ENCODE results near the gene RNF26. TPM values are rescaled to one million over a fixed set of nuclear protein-coding genes. Genes with fewer than 3 reads are reported as not detected.

RNF26 gene
- total and polyA plus RNA-seq, 10 of the 15 experiments (the other 5 are each of a cell fraction or from before 2014, with no cell fraction given): 2.8 to 54.5 (median 17.7) TPM

- no peak for TF ChIP-seq CEBPB (IDR thresholded peaks at IDR 0.05; ENCODE audit: borderline replicate concordance in 1 of 2, low read depth in 2 of 2, low read length in 2 of 2)
- TF ChIP-seq SP1 (IDR thresholded peaks at IDR 0.05; ENCODE audit: low read depth, low read length): no peak
- TF ChIP-seq NFIC (IDR thresholded peaks at IDR 0.05; ENCODE audit: low read depth, low read length): no peak; the same call in 1 of the 2 replicates
- no peak for TF ChIP-seq TAF1 (IDR thresholded peaks at IDR 0.05; ENCODE audit: borderline replicate concordance, low read depth, low read length)
- no peak for TF ChIP-seq PAX8 (IDR thresholded peaks at IDR 0.05)
- no peak for TF ChIP-seq BCL11A (IDR thresholded peaks at IDR 0.05; ENCODE audit: low read depth, low read length)
- TF ChIP-seq, protein P1, sequence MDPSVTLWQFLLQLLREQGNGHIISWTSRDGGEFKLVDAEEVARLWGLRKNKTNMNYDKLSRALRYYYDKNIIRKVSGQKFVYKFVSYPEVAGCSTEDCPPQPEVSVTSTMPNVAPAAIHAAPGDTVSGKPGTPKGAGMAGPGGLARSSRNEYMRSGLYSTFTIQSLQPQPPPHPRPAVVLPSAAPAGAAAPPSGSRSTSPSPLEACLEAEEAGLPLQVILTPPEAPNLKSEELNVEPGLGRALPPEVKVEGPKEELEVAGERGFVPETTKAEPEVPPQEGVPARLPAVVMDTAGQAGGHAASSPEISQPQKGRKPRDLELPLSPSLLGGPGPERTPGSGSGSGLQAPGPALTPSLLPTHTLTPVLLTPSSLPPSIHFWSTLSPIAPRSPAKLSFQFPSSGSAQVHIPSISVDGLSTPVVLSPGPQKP (IDR thresholded peaks at IDR 0.05; ENCODE audit: low read depth, low read length): no peak
- no peak for TF ChIP-seq ZSCAN29 (IDR thresholded peaks at IDR 0.05)
- TF ChIP-seq PBX3 (IDR thresholded peaks at IDR 0.05; ENCODE audit: insufficient replicate concordance, low read depth, low read length): no peak
- TF ChIP-seq SIN3A (IDR thresholded peaks at IDR 0.05; ENCODE audit: low read depth, low read length): no peak
- TF ChIP-seq, protein P2, sequence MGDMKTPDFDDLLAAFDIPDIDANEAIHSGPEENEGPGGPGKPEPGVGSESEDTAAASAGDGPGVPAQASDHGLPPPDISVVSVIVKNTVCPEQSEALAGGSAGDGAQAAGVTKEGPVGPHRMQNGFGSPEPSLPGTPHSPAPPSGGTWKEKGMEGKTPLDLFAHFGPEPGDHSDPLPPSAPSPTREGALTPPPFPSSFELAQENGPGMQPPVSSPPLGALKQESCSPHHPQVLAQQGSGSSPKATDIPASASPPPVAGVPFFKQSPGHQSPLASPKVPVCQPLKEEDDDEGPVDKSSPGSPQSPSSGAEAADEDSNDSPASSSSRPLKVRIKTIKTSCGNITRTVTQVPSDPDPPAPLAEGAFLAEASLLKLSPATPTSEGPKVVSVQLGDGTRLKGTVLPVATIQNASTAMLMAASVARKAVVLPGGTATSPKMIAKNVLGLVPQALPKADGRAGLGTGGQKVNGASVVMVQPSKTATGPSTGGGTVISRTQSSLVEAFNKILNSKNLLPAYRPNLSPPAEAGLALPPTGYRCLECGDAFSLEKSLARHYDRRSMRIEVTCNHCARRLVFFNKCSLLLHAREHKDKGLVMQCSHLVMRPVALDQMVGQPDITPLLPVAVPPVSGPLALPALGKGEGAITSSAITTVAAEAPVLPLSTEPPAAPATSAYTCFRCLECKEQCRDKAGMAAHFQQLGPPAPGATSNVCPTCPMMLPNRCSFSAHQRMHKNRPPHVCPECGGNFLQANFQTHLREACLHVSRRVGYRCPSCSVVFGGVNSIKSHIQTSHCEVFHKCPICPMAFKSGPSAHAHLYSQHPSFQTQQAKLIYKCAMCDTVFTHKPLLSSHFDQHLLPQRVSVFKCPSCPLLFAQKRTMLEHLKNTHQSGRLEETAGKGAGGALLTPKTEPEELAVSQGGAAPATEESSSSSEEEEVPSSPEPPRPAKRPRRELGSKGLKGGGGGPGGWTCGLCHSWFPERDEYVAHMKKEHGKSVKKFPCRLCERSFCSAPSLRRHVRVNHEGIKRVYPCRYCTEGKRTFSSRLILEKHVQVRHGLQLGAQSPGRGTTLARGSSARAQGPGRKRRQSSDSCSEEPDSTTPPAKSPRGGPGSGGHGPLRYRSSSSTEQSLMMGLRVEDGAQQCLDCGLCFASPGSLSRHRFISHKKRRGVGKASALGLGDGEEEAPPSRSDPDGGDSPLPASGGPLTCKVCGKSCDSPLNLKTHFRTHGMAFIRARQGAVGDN (IDR thresholded peaks at IDR 0.05): no peak; the same call in 1 of the 2 replicates
- TF ChIP-seq, protein P3, sequence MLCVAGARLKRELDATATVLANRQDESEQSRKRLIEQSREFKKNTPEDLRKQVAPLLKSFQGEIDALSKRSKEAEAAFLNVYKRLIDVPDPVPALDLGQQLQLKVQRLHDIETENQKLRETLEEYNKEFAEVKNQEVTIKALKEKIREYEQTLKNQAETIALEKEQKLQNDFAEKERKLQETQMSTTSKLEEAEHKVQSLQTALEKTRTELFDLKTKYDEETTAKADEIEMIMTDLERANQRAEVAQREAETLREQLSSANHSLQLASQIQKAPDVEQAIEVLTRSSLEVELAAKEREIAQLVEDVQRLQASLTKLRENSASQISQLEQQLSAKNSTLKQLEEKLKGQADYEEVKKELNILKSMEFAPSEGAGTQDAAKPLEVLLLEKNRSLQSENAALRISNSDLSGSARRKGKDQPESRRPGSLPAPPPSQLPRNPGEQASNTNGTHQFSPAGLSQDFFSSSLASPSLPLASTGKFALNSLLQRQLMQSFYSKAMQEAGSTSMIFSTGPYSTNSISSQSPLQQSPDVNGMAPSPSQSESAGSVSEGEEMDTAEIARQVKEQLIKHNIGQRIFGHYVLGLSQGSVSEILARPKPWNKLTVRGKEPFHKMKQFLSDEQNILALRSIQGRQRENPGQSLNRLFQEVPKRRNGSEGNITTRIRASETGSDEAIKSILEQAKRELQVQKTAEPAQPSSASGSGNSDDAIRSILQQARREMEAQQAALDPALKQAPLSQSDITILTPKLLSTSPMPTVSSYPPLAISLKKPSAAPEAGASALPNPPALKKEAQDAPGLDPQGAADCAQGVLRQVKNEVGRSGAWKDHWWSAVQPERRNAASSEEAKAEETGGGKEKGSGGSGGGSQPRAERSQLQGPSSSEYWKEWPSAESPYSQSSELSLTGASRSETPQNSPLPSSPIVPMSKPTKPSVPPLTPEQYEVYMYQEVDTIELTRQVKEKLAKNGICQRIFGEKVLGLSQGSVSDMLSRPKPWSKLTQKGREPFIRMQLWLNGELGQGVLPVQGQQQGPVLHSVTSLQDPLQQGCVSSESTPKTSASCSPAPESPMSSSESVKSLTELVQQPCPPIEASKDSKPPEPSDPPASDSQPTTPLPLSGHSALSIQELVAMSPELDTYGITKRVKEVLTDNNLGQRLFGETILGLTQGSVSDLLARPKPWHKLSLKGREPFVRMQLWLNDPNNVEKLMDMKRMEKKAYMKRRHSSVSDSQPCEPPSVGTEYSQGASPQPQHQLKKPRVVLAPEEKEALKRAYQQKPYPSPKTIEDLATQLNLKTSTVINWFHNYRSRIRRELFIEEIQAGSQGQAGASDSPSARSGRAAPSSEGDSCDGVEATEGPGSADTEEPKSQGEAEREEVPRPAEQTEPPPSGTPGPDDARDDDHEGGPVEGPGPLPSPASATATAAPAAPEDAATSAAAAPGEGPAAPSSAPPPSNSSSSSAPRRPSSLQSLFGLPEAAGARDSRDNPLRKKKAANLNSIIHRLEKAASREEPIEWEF (IDR thresholded peaks at IDR 0.05; ENCODE audit: insufficient replicate concordance, low read depth, low read length): no peak
- no peak for TF ChIP-seq SMC3 (IDR thresholded peaks at IDR 0.05; ENCODE audit: borderline replicate concordance, low read length)
- no peak for TF ChIP-seq RAD51 (IDR thresholded peaks at IDR 0.05)
- TF ChIP-seq NR2F1 (conservative IDR thresholded peaks at IDR 0.05): no peak; the same call in 1 of the 2 replicates
- no peak for TF ChIP-seq NR2C1 (IDR thresholded peaks at IDR 0.05)
- no peak for TF ChIP-seq TCF3 (IDR thresholded peaks at IDR 0.05; ENCODE audit: borderline replicate concordance, insufficient read depth, low read depth, low read length)
- no peak for TF ChIP-seq MTA2 (IDR thresholded peaks at IDR 0.05; ENCODE audit: low read depth)
These were observed 15.8 kb upstream of the RNF26 start (continued) for GRCh38 chr11:119318240-119319135.
